Glutamatergic neuron (in vitro differentiated cells): ENCODE data around the gene DOCK9. TPM values are rescaled to one million over a fixed set of nuclear protein-coding genes. Genes with fewer than 3 reads are reported as not detected.
"Not testable (repeated sequence)": the region's sequence is repeated elsewhere in the genome, so short reads cannot be mapped to it uniquely, and the experiment has no call there.

Source experiments
- DNase-seq: peaks from one replicate; pipeline ENCODE4 v3.0.0; 2022
- H3K27ac Mint-ChIP-seq: one replicate; pipeline ENCODE4 v1.8.0; 2020; ENCODE audit warnings: mild to moderate bottlenecking, mixed read lengths, inconsistent platforms; ENCODE audit not compliant: unreplicated experiment
- H3K27me3 Mint-ChIP-seq: one replicate; pipeline ENCODE4 v1.8.0; 2020; ENCODE audit warnings: mild to moderate bottlenecking, moderate library complexity, mixed read lengths, inconsistent platforms; ENCODE audit not compliant: unreplicated experiment
- H3K36me3 Mint-ChIP-seq: one replicate; pipeline ENCODE4 v1.8.0; 2020; ENCODE audit warnings: mild to moderate bottlenecking, mixed read lengths, inconsistent platforms; ENCODE audit not compliant: unreplicated experiment
- H3K4me1 Mint-ChIP-seq: one replicate; pipeline ENCODE4 v1.8.0; 2020; ENCODE audit warnings: mild to moderate bottlenecking, low read depth, mixed read lengths, inconsistent platforms; ENCODE audit not compliant: unreplicated experiment
- H3K4me3 Mint-ChIP-seq: one replicate; pipeline ENCODE4 v1.8.0; 2020; ENCODE audit warnings: mild to moderate bottlenecking, mixed read lengths, inconsistent platforms; ENCODE audit not compliant: unreplicated experiment
- H3K9me3 Mint-ChIP-seq: one replicate; pipeline ENCODE4 v1.8.0; 2020; ENCODE audit warnings: mild to moderate bottlenecking, moderate library complexity, mixed read lengths, inconsistent platforms; ENCODE audit not compliant: unreplicated experiment
- total RNA-seq: library from RNA; stranded (reverse); fragmentation: NEBNext Ultra II Directional; extraction: Animal tissue kit (Norgen Biotek cat#: 25700); gene quantifications from one replicate; pipeline ENCODE4 v1.2.1, GENCODE V29; 2021; ENCODE audit not compliant: unreplicated experiment
- TF ChIP-seq, protein P1 (sequence below): fragments of 200-600 bp; sonication (generic); IDR thresholded peaks from one replicate; pipeline ENCODE4 v1.5.0; 2021; ENCODE audit not compliant: partially characterized antibody, unreplicated experiment

The DOCK9 gene
- total RNA-seq, 1 donor from 2014 or later: 4.5 TPM

DNA sequence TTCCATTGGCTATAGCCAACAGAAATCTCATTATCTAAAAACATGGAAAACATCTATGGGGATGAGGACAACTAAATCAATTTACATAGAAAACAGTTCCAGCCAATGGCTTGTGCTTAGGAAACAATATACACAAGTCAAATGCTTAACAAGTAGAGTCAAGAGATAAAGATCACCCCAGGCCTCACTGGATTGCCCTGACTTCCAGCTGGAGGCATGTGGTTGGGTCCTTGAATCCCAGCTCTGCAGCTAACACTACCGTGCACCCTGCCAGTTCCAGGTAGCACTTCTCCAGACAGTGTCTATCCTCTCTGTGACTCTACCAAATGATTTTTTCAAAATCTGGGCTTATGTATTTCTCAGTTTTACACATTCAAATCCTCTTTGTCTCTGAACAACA is 80.2 kb downstream of the DOCK9 start:
- Mint-ChIP-seq H3K36me3 (no peaks in the 10 kb centered on the region), H3K4me3 (no peak overlapping the region), H3K4me1 (no peaks in the 10 kb centered on the region), H3K27me3 (peaks cover 2% of the 10 kb centered on the region), H3K27ac (no peak overlapping the region), H3K9me3 (no peaks in the 10 kb centered on the region)
- DNase-seq: no peak
- TF ChIP-seq, protein P1, sequence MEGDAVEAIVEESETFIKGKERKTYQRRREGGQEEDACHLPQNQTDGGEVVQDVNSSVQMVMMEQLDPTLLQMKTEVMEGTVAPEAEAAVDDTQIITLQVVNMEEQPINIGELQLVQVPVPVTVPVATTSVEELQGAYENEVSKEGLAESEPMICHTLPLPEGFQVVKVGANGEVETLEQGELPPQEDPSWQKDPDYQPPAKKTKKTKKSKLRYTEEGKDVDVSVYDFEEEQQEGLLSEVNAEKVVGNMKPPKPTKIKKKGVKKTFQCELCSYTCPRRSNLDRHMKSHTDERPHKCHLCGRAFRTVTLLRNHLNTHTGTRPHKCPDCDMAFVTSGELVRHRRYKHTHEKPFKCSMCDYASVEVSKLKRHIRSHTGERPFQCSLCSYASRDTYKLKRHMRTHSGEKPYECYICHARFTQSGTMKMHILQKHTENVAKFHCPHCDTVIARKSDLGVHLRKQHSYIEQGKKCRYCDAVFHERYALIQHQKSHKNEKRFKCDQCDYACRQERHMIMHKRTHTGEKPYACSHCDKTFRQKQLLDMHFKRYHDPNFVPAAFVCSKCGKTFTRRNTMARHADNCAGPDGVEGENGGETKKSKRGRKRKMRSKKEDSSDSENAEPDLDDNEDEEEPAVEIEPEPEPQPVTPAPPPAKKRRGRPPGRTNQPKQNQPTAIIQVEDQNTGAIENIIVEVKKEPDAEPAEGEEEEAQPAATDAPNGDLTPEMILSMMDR: no peak

DNA sequence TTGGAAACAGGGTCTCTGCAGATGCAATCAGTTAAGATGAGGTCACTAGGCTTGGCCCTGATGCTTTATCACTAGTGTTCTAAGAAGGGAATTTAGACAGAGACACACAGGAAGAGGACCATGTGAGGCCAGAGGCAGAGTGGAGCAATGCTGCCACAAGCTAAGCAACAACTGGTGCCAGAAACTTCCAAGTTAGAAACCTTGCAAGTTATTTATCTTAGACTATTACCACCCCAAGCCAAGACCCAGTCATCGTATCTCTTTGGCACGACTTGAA is 81.1 kb downstream of the DOCK9 start:
- no peaks in the 10 kb centered on the region for H3K4me1 Mint-ChIP-seq
- H3K4me3 Mint-ChIP-seq: no peak overlapping the region
- no peaks in the 10 kb centered on the region for H3K36me3 Mint-ChIP-seq
- H3K27me3 Mint-ChIP-seq: peaks cover 2% of the 10 kb centered on the region
- H3K27ac Mint-ChIP-seq: no peak overlapping the region
- no peaks in the 10 kb centered on the region for H3K9me3 Mint-ChIP-seq
- TF ChIP-seq, protein P1: no peak
- DNase-seq: no peak

DNA sequence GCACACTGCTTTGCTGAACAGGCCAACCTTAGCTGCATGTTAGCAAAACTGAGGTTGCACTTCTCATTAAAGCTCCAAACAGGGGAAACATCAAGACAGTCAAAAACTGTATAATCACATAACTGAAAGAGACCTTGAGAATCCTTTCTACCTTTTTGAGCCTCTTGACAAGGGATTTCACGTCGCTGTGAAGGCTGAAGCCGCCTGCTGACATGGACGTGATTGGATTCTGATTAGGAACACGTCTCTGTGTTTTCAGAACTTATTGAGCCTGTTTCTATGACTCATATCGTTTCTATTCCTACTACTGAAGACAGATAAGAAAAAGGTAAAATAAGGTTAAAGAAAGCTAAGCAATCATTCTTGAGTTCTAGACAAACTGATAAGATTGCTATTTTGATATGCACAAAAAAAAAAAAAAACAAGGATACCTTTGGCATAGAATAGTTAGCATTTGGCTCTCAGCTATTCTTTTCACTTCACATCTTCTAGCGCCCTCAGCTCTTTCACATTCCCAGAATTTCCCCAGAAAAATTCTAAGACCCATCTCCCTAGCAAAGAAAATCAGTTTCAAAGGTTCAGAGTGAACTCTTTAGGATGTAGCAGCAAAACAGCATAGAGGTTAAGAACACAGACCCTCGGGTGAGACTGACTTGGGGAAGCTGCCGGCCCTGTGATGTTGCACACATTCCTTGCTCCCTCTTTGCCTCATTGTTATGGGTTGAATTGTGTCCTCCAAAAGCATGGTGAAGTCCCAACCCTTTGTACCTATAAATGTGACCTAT is 81.6 kb downstream of the DOCK9 start:
- H3K36me3 Mint-ChIP-seq: no peaks in the 10 kb centered on the region
- H3K9me3 Mint-ChIP-seq: no peaks in the 10 kb centered on the region
- H3K27ac Mint-ChIP-seq: no peak overlapping the region

DNA sequence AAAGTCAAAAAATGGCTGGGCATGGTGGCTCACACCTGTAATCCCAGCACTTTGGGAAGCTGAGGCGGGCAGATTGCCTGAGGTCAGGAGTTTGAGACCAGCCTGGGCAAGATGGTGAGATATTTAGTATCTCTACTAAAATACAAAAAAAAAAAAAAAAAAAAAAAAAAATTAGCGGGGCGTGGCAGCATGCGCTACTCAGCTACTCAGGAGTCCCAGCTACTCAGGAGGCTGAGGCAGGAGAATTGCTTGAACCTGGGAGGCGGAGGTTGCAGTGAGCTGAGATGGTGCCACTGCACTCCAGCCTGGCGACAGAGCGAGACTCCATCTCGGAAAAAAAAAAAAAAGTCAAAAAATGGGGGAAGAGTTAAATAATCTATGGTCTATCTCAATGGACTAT is 83.0 kb downstream of the DOCK9 start:
- not testable (repeated sequence) for H3K4me3 Mint-ChIP-seq, H3K4me1 Mint-ChIP-seq, H3K9me3 Mint-ChIP-seq, DNase-seq, H3K27ac Mint-ChIP-seq, H3K36me3 Mint-ChIP-seq, H3K27me3 Mint-ChIP-seq

More for the DNA sequence above, 81.6 kb downstream of the DOCK9 start:
- no peak overlapping the region for H3K4me3 Mint-ChIP-seq
- TF ChIP-seq, protein P1: no peak
- H3K4me1 Mint-ChIP-seq: no peaks in the 10 kb centered on the region
- no peak for DNase-seq
- H3K27me3 Mint-ChIP-seq: peaks cover 2% of the 10 kb centered on the region

DNA sequence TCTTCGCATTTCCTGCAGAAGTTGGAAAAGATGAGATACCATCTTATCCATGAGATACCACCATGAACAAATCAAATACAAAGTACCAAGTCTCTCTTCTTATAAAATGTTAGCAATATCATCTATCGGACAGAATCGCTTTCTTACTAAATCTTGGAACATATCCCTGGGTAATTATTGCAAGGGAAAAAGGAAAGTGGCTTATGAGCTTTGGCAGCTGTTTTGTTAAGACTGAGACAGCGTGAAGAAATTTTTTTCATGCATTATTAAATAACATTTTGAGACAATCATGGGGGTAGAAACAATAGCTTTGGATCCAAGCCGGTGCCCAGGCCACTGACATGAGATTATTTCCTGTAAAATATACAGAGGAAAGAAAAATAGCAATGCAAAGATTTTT is 84.5 kb downstream of the DOCK9 start:
- Mint-ChIP-seq H3K27me3 (peaks cover 4% of the 10 kb centered on the region), H3K4me3 (no peak overlapping the region), H3K27ac (no peak overlapping the region), H3K4me1 (no peaks in the 10 kb centered on the region), H3K36me3 (no peaks in the 10 kb centered on the region), H3K9me3 (no peaks in the 10 kb centered on the region)
- no peak for DNase-seq
- TF ChIP-seq, protein P1: no peak
